Femur (tissue), 1 donor: ENCODE data around the gene ELMO1.
"Not testable (repeated sequence)": the region's sequence is repeated elsewhere in the genome, so short reads cannot be mapped to it uniquely, and the experiment has no call there.

Experiments used
- DNase-seq: peaks from one replicate; pipeline ENCODE4 v3.0.0-alpha.2; 2017

The ELMO1 gene

GRCh38 chr7:36994456-36995112 lies 454.1 kb downstream of the ELMO1 start:
- no peak for DNase-seq

GRCh38 chr7:36986948-36987724 lies 461.5 kb downstream of the ELMO1 start:
- DNase-seq: peak; percentile 51

- no peak for DNase-seq
These were observed 462.1 kb downstream of the ELMO1 start for GRCh38 chr7:36986511-36986933.

- DNase-seq: no peak
These were observed 462.7 kb downstream of the ELMO1 start for GRCh38 chr7:36985866-36986400.

GRCh38 chr7:36985316-36985715 lies 463.3 kb downstream of the ELMO1 start:
- DNase-seq: no peak

- DNase-seq: no peak
These were observed 463.9 kb downstream of the ELMO1 start for GRCh38 chr7:36984710-36985312.

- DNase-seq: no peak
These were observed 464.6 kb downstream of the ELMO1 start for GRCh38 chr7:36984041-36984521.

GRCh38 chr7:36982766-36983165 lies 465.9 kb downstream of the ELMO1 start:
- no peak for DNase-seq

GRCh38 chr7:36979810-36980248 lies 468.8 kb downstream of the ELMO1 start:
- no peak for DNase-seq

- no peak for DNase-seq
These were observed 470.2 kb downstream of the ELMO1 start for GRCh38 chr7:36978461-36978860.

GRCh38 chr7:36977878-36978277 lies 470.8 kb downstream of the ELMO1 start:
- no peak for DNase-seq

GRCh38 chr7:36973534-36973933 lies 475.1 kb downstream of the ELMO1 start:
- not testable (repeated sequence) for DNase-seq

- no peak for DNase-seq
These were observed 476.5 kb downstream of the ELMO1 start for GRCh38 chr7:36972140-36972518.

GRCh38 chr7:36971515-36972139 lies 477.0 kb downstream of the ELMO1 start:
- no peak for DNase-seq

GRCh38 chr7:36970551-36971514 lies 477.8 kb downstream of the ELMO1 start:
- no peak for DNase-seq

- no peak for DNase-seq
These were observed 479.3 kb downstream of the ELMO1 start for GRCh38 chr7:36969376-36969775.

GRCh38 chr7:36967387-36967786 lies 481.3 kb downstream of the ELMO1 start:
- peak; percentile 70 for DNase-seq

GRCh38 chr7:36966636-36967035 lies 482.0 kb downstream of the ELMO1 start:
- no peak for DNase-seq

- no peak for DNase-seq
These were observed 482.6 kb downstream of the ELMO1 start for GRCh38 chr7:36966039-36966438.

GRCh38 chr7:36965625-36966024 lies 483.0 kb downstream of the ELMO1 start:
- DNase-seq: no peak

GRCh38 chr7:36964297-36964696 lies 484.4 kb downstream of the ELMO1 start:
- no peak for DNase-seq

- DNase-seq: no peak
These were observed 486.3 kb downstream of the ELMO1 start for GRCh38 chr7:36962367-36962766.
